H1 (cell line): ENCODE data around the gene ZCRB1. TPM values are rescaled to one million over a fixed set of nuclear protein-coding genes. Genes with fewer than 3 reads are reported as not detected.

ENCODE experiments used
- CTCF ChIA-PET: fragments of 300-600 bp; sonication (Branson Sonifier 250); formaldehyde crosslinking; loops from one replicate; lab custom pipeline; 2021; ENCODE audit not compliant: partially characterized antibody; lab: Charles Lee
- POLR2A ChIA-PET: fragments of 300-600 bp; sonication (Branson Sonifier 250); formaldehyde crosslinking; loops from one replicate; lab custom pipeline; 2021; ENCODE audit warnings: inconsistent platforms; ENCODE audit not compliant: partially characterized antibody; lab: Charles Lee
- DNase-seq, 2 experiments: peaks; one replicate each; pipeline versions ENCODE4 v3.0.0 to v3.0.0-alpha.2; 2010 to 2022; ENCODE audit warnings: low spot score in 2 of 2, low read depth in 1 of 2, mixed read lengths in 1 of 2
- FAIRE-seq: peaks from 2 replicates; lab custom pipeline; 2011; peaks lifted over from hg19 to GRCh38; lab: Jason Lieb, UNC
- H2AFZ ChIP-seq: 2 replicates; pipeline ENCODE4 v1.8.1; 2012; ENCODE audit warnings: low read length, inconsistent platforms
- H2AK5ac ChIP-seq: 2 replicates; pipeline ENCODE4 v1.6.1; 2013; ENCODE audit warnings: low read depth, low read length
- H2BK120ac ChIP-seq: replicated peaks from 2 replicates; pipeline ENCODE3; 2013; ENCODE audit warnings: low read depth, low read length, inconsistent platforms
- H2BK12ac ChIP-seq: 2 replicates; pipeline ENCODE4 v1.6.1; 2013; ENCODE audit warnings: low read depth, low read length
- H2BK15ac ChIP-seq: 2 replicates; pipeline ENCODE4 v1.6.1; 2013; ENCODE audit warnings: low read length
- H2BK20ac ChIP-seq: 2 replicates; pipeline ENCODE4 v1.6.1; 2013; ENCODE audit warnings: low read length
- H2BK5ac ChIP-seq: 2 replicates; pipeline ENCODE4 v1.6.1; 2013; ENCODE audit warnings: low read depth, low read length
- H3K14ac ChIP-seq: 2 replicates; pipeline ENCODE4 v1.6.1; 2013; ENCODE audit warnings: inconsistent platforms; ENCODE audit not compliant: insufficient read length
- H3K18ac ChIP-seq: 2 replicates; pipeline ENCODE4 v1.6.1; 2013; ENCODE audit warnings: low read length; ENCODE audit errors: extremely low read depth
- H3K23ac ChIP-seq: 2 replicates; pipeline ENCODE4 v1.6.1; 2013; ENCODE audit warnings: inconsistent platforms; ENCODE audit not compliant: insufficient read length
- H3K23me2 ChIP-seq: 2 replicates; pipeline ENCODE4 v1.6.1; 2013; ENCODE audit warnings: low read depth, low read length
- H3K27ac ChIP-seq: 2 replicates; pipeline ENCODE4 v1.6.1; 2011; ENCODE audit warnings: low read depth, low read length, inconsistent platforms
- H3K27me3 ChIP-seq, 4 experiments: replicated peaks in 1 of 4; 1 replicate in 1 of 4; 2 replicates in 3 of 4; pipeline versions ENCODE4 v1.6.1 to v1.8.1; 2011 to 2013; ENCODE audit warnings: low read length in 3 of 4, mild to moderate bottlenecking in 3 of 4, inconsistent platforms in 2 of 4, mixed read lengths in 2 of 4, moderate library complexity in 1 of 4; ENCODE audit not compliant: control insufficient read depth in 3 of 4, insufficient read depth in 3 of 4; ENCODE audit errors: extremely low read depth in 1 of 4
- H3K36me3 ChIP-seq, 4 experiments: 2 replicates each; pipeline versions ENCODE4 v1.6.1 to v1.8.1; 2011 to 2013; ENCODE audit warnings: mild to moderate bottlenecking in 4 of 4, low read length in 3 of 4, moderate library complexity in 2 of 4, control low read depth in 1 of 4, inconsistent platforms in 1 of 4; ENCODE audit not compliant: insufficient read depth in 4 of 4, control insufficient read depth in 2 of 4
- H3K4ac ChIP-seq: replicated peaks from 2 replicates; pipeline ENCODE3; 2013; ENCODE audit warnings: low read length, low read depth, mixed read lengths, inconsistent platforms; ENCODE audit not compliant: insufficient read length
- H3K4me1 ChIP-seq, 4 experiments: replicated peaks in 1 of 4; 1 replicate in 1 of 4; 2 replicates in 3 of 4; pipeline versions ENCODE4 v1.6.1 to v1.8.1; 2011 to 2013; ENCODE audit warnings: low read length in 3 of 4, inconsistent platforms in 2 of 4, mixed read lengths in 1 of 4; ENCODE audit not compliant: insufficient read depth in 4 of 4, control insufficient read depth in 3 of 4
- H3K4me2 ChIP-seq, 2 experiments: 2 replicates each; pipeline versions ENCODE4 v1.6.1 to v1.8.1; 2011 to 2013; ENCODE audit warnings: low read depth in 2 of 2, low read length in 2 of 2, control low read depth in 1 of 2, inconsistent platforms in 1 of 2, mild to moderate bottlenecking in 1 of 2; ENCODE audit not compliant: insufficient read depth in 1 of 2
- H3K4me3 ChIP-seq, 4 experiments: fragments of 200-600, 300-600 bp in 1 of 4; sonication (generic), shearing (Covaris generic), sonication (Bioruptor Twin) in 1 of 4; 2 replicates each; pipeline versions ENCODE4 v1.5.1 to v1.8.1; 2011 to 2016; ENCODE audit warnings: low read length in 4 of 4, low read depth in 3 of 4, control low read depth in 2 of 4, inconsistent platforms in 2 of 4, mild to moderate bottlenecking in 2 of 4, mixed read lengths in 1 of 4, moderate library complexity in 1 of 4; ENCODE audit not compliant: insufficient read depth in 2 of 4; ENCODE audit errors: extremely low read depth in 1 of 4
- H3K56ac ChIP-seq: replicated peaks from 2 replicates; pipeline ENCODE3; 2013; ENCODE audit warnings: low read depth, mild to moderate bottlenecking, mixed read lengths, low read length, inconsistent platforms; ENCODE audit not compliant: insufficient read length
- H3K79me1 ChIP-seq: 2 replicates; pipeline ENCODE4 v1.6.1; 2013; ENCODE audit warnings: low read depth, low read length, control low read depth
- H3K79me2 ChIP-seq, 2 experiments: 2 replicates each; pipeline versions ENCODE4 v1.6.1 to v1.8.1; 2012 to 2013; ENCODE audit warnings: low read length in 2 of 2, mild to moderate bottlenecking in 2 of 2, inconsistent platforms in 1 of 2; ENCODE audit not compliant: insufficient read depth in 2 of 2, control insufficient read depth in 1 of 2
- H3K9ac ChIP-seq, 4 experiments: replicated peaks in 1 of 4; 1 replicate in 1 of 4; 2 replicates in 3 of 4; pipeline versions ENCODE4 v1.6.1 to v1.8.1; 2011 to 2013; ENCODE audit warnings: low read depth in 3 of 4, low read length in 3 of 4, control low read depth in 2 of 4, mild to moderate bottlenecking in 2 of 4, moderate library complexity in 2 of 4, inconsistent platforms in 1 of 4; ENCODE audit errors: extremely low read depth in 1 of 4
- H3K9me3 ChIP-seq, 2 experiments: 2 replicates each; pipeline versions ENCODE4 v1.6.1 to v1.8.1; 2012 to 2013; ENCODE audit warnings: mild to moderate bottlenecking in 2 of 2, moderate library complexity in 2 of 2, control low read depth in 1 of 2, inconsistent platforms in 1 of 2, low read depth in 1 of 2, low read length in 1 of 2, mixed read lengths in 1 of 2; ENCODE audit not compliant: insufficient read depth in 2 of 2
- H4K20me1 ChIP-seq, 2 experiments: replicated peaks in 1 of 2; 2 replicates each; pipeline versions ENCODE3 to v1.8.1; 2011 to 2013; ENCODE audit warnings: inconsistent platforms in 2 of 2, low read length in 2 of 2, mild to moderate bottlenecking in 1 of 2; ENCODE audit not compliant: insufficient read depth in 2 of 2, control insufficient read depth in 1 of 2
- H4K5ac ChIP-seq: 2 replicates; pipeline ENCODE4 v1.6.1; 2013; ENCODE audit warnings: low read length, low read depth, mixed read lengths, inconsistent platforms; ENCODE audit not compliant: insufficient read length
- H4K8ac ChIP-seq: 2 replicates; pipeline ENCODE4 v1.8.0; 2013; ENCODE audit warnings: mild to moderate bottlenecking, moderate library complexity, low read length, inconsistent platforms; ENCODE audit not compliant: insufficient read depth; ENCODE audit errors: extremely low read depth
- H4K91ac ChIP-seq: replicated peaks from 2 replicates; pipeline ENCODE3; 2013; ENCODE audit warnings: low read length, mixed read lengths, inconsistent platforms; ENCODE audit not compliant: insufficient read length
- CBX5 ChIP-seq: fragments of 300-800, 300-1000 bp; sonication (generic); IDR thresholded peaks from 2 replicates; pipeline ENCODE4 v1.7.1; 2016; ENCODE audit warnings: antibody characterized with exemption, low read length, low read depth
- JUND ChIP-seq: IDR thresholded peaks from 2 replicates; pipeline ENCODE4 v1.6.1; 2011; ENCODE audit warnings: mild to moderate bottlenecking, improper control_type of control experiment, low read length
- KDM1A ChIP-seq: fragments of 200-600, 300-600 bp; sonication (generic); IDR thresholded peaks from 2 replicates; pipeline ENCODE4 v1.7.1; 2016; ENCODE audit warnings: mild to moderate bottlenecking, low read length, borderline replicate concordance
- RAD21 ChIP-seq, 2 experiments: IDR thresholded peaks in 1 of 2; conservative IDR thresholded peaks in 1 of 2; 2 replicates each; pipeline ENCODE4 v1.6.1; 2011; ENCODE audit warnings: low read depth in 2 of 2, low read length in 2 of 2, improper control_type of control experiment in 1 of 2, inconsistent platforms in 1 of 2, mild to moderate bottlenecking in 1 of 2, moderate library complexity in 1 of 2
- SP1 ChIP-seq: IDR thresholded peaks from 2 replicates; pipeline ENCODE4 v1.6.1; 2011; ENCODE audit warnings: low read depth, low read length
- SP4 ChIP-seq: IDR thresholded peaks from 2 replicates; pipeline ENCODE4 v1.6.1; 2012; ENCODE audit warnings: low read length, inconsistent platforms
- WGBS, 2 experiments: shearing (Covaris generic) in 1 of 2; methylation state at CpG; one replicate each; pipeline versions ENCODE4 v1.1.6 to v1.1.7; 2013 to 2015; ENCODE audit warnings: low lambda C conversion rate in 2 of 2, mixed read lengths in 2 of 2, inconsistent platforms in 1 of 2, low coverage in 1 of 2, missing lambda C conversion rate in 1 of 2; ENCODE audit not compliant: insufficient replicate concordance in 2 of 2, insufficient coverage in 1 of 2, insufficient read length in 1 of 2; ENCODE audit errors: extremely low coverage in 1 of 2, missing lambda C conversion rate in 1 of 2; 5-methylcytosine and 5-hydroxymethylcytosine counted together
- polyA plus RNA-seq, 7 experiments: library from polyadenylated mRNA; depleted of rRNA in 3 of 7; stranded (reverse) in 5 of 7; unstranded in 2 of 7; fragments of >200 nt in 5 of 7; fragments of 200-250 nt in 2 of 7; gene quantifications; 1 replicate in 5 of 7; 2 replicates in 1 of 7; 4 replicates in 1 of 7; pipeline versions ENCODE4 v1.2.1 to v1.2.3, GENCODE V29; 2011 to 2013; ENCODE audit warnings: missing spikeins in 2 of 7, mixed read lengths in 2 of 7
- total RNA-seq: library from RNA; stranded (reverse); fragmentation: NEBNext Ultra II Directional; extraction: Animal tissue kit (Norgen Biotek cat#: 25700); gene quantifications from 2 replicates; pipeline ENCODE4 v1.2.1, GENCODE V29; 2021
- TF ChIP-seq, protein P1 (sequence below), 3 experiments: IDR thresholded peaks; 1 replicate in 2 of 3; 2 replicates in 1 of 3; pipeline versions ENCODE4 v1.5.1 to v1.6.1; 2011; ENCODE audit warnings: low read length in 3 of 3, mild to moderate bottlenecking in 3 of 3, inconsistent platforms in 2 of 3, low read depth in 1 of 3, moderate library complexity in 1 of 3; ENCODE audit not compliant: insufficient read depth in 1 of 3; ENCODE audit errors: control extremely low read depth in 1 of 3

ZCRB1 gene
- total and polyA plus RNA-seq, 2 of the 8 experiments (the other 6 are each of a cell fraction or from before 2014, with no cell fraction given): 22.0 to 52.5 TPM

DNA sequence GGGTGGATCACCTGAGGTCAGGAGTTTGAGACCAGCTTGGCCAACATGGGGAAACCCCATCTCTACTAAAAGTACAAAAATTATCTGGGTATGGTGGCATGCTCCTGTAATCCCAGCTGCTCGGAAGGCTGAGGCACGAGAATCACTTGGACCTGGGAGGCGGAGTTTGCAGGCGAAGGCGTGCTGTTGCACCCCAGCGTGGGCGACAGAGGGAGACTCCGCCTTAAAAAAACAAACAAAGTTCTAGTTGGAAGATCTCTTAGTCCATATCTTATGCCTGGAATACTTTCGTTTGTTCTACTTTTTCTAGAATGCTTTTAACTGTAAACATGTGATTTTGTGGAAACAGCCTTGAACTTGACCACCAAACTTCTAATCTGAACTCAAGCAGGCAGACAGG is 38.8 kb upstream of the ZCRB1 start:
- no peak overlapping the region for H3K14ac ChIP-seq
- peaks cover 0 to 32% of the 10 kb centered on the region in 2 experiments; a peak in 2 of 4 replicates for H3K79me2 ChIP-seq
- FAIRE-seq (no peak), DNase-seq (no peak)
- H2BK15ac ChIP-seq: no peak overlapping the region
- no peak overlapping the region for H3K4ac ChIP-seq
- H2AK5ac ChIP-seq: no peak overlapping the region
- H4K20me1 ChIP-seq: peaks cover 0 to 2% of the 10 kb centered on the region in 2 experiments
- 61% methylated on average over 9 of the region's 9 CpGs; no CpG with 5 or more reads in 1 of the 2 experiments for WGBS, 2 experiments
- no peak overlapping the region for H3K9ac ChIP-seq
- H2BK5ac ChIP-seq: no peak overlapping the region
- TF ChIP-seq JUND (no peak), RAD21 (IDR thresholded peaks at IDR 0.05 in 1 of 2, conservative IDR thresholded peaks at IDR 0.05 in 1 of 2; ENCODE audit: low read depth in 2 of 2, low read length in 2 of 2) (peak in 1 of 2 experiments; percentile 14; a peak in 1 of 4 replicates), SP4 (no peak), SP1 (no peak), KDM1A (no peak), CBX5 (no peak)
- TF ChIP-seq, protein P1, sequence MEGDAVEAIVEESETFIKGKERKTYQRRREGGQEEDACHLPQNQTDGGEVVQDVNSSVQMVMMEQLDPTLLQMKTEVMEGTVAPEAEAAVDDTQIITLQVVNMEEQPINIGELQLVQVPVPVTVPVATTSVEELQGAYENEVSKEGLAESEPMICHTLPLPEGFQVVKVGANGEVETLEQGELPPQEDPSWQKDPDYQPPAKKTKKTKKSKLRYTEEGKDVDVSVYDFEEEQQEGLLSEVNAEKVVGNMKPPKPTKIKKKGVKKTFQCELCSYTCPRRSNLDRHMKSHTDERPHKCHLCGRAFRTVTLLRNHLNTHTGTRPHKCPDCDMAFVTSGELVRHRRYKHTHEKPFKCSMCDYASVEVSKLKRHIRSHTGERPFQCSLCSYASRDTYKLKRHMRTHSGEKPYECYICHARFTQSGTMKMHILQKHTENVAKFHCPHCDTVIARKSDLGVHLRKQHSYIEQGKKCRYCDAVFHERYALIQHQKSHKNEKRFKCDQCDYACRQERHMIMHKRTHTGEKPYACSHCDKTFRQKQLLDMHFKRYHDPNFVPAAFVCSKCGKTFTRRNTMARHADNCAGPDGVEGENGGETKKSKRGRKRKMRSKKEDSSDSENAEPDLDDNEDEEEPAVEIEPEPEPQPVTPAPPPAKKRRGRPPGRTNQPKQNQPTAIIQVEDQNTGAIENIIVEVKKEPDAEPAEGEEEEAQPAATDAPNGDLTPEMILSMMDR (IDR thresholded peaks at IDR 0.05; ENCODE audit: control extremely low read depth in 1 of 3, insufficient read depth in 1 of 3, low read depth in 1 of 3, low read length in 3 of 3): peak in 1 of 3 experiments; percentile 19; a peak in 1 of 4 replicates
- H3K4me2 ChIP-seq: no peak overlapping the region
- H2AFZ ChIP-seq: no peak overlapping the region
- no peaks in the 10 kb centered on the region; the same call in 1 of the 2 replicates for H3K79me1 ChIP-seq
- H2BK20ac ChIP-seq: no peak overlapping the region
- CTCF ChIA-PET: interaction anchor here (1.0 to 1.7 kb wide), 7 partner anchors 9 to 205 kb away, joined by 3 to 7 read pairs (median 4); no protein-coding TSS in a partner anchor
- H2BK12ac ChIP-seq: no peak overlapping the region
- peaks cover 0 to 3% (median 1%) of the 10 kb centered on the region in 4 experiments; a peak in 4 of 7 replicates for H3K4me1 ChIP-seq
- H3K56ac ChIP-seq: no peak overlapping the region
- H3K23ac ChIP-seq: no peak overlapping the region
- H3K4me3 ChIP-seq: no peak overlapping the region
- H3K36me3 ChIP-seq: no peaks in the 10 kb centered on the region
- POLR2A ChIA-PET: interaction anchor here (1.3 to 1.5 kb wide), 2 partner anchors 13 to 20 kb away, joined by 3 read pairs; no protein-coding TSS in a partner anchor
- H3K9me3 ChIP-seq: no peaks in the 10 kb centered on the region
- no peaks in the 10 kb centered on the region for H3K27me3 ChIP-seq
- no peak overlapping the region for H3K18ac ChIP-seq
- H3K27ac ChIP-seq: no peak overlapping the region
- no peaks in the 10 kb centered on the region for H3K23me2 ChIP-seq
- no peak overlapping the region for H2BK120ac ChIP-seq
- no peak overlapping the region for H4K5ac ChIP-seq
- no peak overlapping the region for H4K8ac ChIP-seq
- no peak overlapping the region for H4K91ac ChIP-seq
